Stimulated activated naive B cell treated with anti-CD40 and anti-IgM and Interleukin-4, amounts not matched to agents 10 μg/mL and 1 μg/mL and 100 μg/mL, for 72 hours (primary cell): ENCODE results near the gene PCDH9.
"Not testable (repeated sequence)": the region's sequence is repeated elsewhere in the genome, so short reads cannot be mapped to it uniquely, and the experiment has no call there.

ENCODE experiments used
- ATAC-seq, 2 donors: fragments of 150-1000 bp; cut with Tn5 transposase; replicated peaks; 2 replicates each; pipeline ENCODE4 v1.10.0; 2021; ENCODE audit warnings: moderate library complexity in 1 of 2
- DNase-seq: peaks from one replicate; pipeline ENCODE4 v3.0.0; 2021
- H3K27ac Mint-ChIP-seq: one replicate; pipeline ENCODE4 v1.8.0; 2022; ENCODE audit warnings: mild to moderate bottlenecking, mixed read lengths
- H3K27me3 Mint-ChIP-seq, 2 donors: one replicate each; pipeline ENCODE4 v1.8.0; 2022; ENCODE audit warnings: mixed read lengths in 2 of 2
- H3K36me3 Mint-ChIP-seq, 2 donors: one replicate each; pipeline ENCODE4 v1.8.0; 2022; ENCODE audit warnings: mixed read lengths in 2 of 2, mild to moderate bottlenecking in 1 of 2
- H3K4me1 Mint-ChIP-seq, 2 donors: one replicate each; pipeline ENCODE4 v1.8.0; 2022; ENCODE audit warnings: mixed read lengths in 2 of 2, mild to moderate bottlenecking in 1 of 2
- H3K4me3 Mint-ChIP-seq, 2 donors: one replicate each; pipeline ENCODE4 v1.8.0; 2022; ENCODE audit warnings: mild to moderate bottlenecking in 2 of 2, mixed read lengths in 2 of 2, moderate library complexity in 1 of 2
- H3K9me3 Mint-ChIP-seq, 2 donors: one replicate each; pipeline ENCODE4 v1.8.0; 2022; ENCODE audit warnings: mixed read lengths in 2 of 2, mild to moderate bottlenecking in 1 of 2

The PCDH9 gene

DNA sequence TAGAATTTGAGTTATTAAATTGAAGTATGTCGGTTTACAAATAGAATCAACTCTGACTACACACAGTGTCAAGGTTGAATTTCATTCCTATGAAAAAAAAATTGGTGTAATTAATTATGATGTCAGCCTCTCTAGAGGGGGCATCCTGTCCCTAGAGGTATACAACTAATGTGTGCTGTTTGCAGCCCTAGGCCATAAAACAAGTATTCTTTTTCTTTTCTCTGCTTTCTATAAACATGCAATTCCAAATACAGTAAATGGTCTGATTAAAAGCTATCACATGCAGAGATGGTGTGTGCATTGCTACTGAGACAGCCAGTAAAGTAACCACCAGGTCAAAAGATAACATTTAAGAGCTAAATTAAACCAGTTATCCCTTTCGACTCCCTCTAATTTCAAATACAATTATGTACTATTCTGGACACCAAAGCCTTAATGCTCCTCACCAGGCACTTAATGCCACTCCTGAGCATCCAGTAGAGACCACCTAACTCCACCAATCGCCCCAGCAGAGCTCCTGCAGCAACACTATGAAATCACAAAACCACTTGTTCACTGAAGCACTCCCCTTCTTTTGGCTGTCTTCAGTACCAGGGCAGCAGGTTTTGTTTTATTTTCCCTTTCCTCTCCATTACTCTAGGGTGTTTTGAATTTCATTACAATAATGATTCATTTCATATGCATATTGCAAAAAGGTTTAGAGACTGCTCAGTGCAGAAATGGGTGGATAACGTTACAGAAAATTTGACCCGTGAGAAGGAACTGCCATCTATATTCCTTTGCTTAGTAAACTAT is 426.9 kb downstream of the PCDH9 start:
- no peaks in the 10 kb centered on the region for H3K27me3 Mint-ChIP-seq
- no peaks in the 10 kb centered on the region for H3K9me3 Mint-ChIP-seq
- H3K4me3 Mint-ChIP-seq, result no peak overlapping the region
- no peak for ATAC-seq
- no peak for DNase-seq
- no peak overlapping the region for H3K27ac Mint-ChIP-seq
- H3K36me3 Mint-ChIP-seq, result no peaks in the 10 kb centered on the region
- H3K4me1 Mint-ChIP-seq, result no peaks in the 10 kb centered on the region

DNA sequence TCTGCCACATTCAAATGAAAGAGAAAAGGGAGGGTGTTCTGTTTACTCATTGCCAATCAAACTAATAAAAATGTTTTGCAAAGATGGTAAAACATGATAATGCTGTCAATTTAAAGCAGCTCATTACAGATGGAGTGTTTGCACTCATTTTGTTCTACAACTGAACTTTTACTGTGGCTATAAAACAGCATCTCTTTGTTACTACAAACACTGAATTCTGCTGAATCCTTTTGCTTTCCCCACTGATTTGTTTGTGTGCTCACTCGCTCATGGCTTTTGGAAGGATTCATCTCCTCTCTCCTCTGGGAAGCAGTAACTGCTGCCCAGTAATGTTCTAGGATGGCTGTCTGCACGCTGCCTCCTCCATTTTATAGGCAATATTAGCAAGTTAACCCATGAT is 434.5 kb downstream of the PCDH9 start:
- H3K4me1 Mint-ChIP-seq, result peaks cover 9 to 20% of the 10 kb centered on the region in 2 donors
- no peak for ATAC-seq
- H3K36me3 Mint-ChIP-seq, result no peaks in the 10 kb centered on the region
- DNase-seq, result no peak
- H3K27me3 Mint-ChIP-seq, result no peaks in the 10 kb centered on the region
- no peaks in the 10 kb centered on the region for H3K9me3 Mint-ChIP-seq
- no peak overlapping the region for H3K27ac Mint-ChIP-seq
- H3K4me3 Mint-ChIP-seq, result no peak overlapping the region

DNA sequence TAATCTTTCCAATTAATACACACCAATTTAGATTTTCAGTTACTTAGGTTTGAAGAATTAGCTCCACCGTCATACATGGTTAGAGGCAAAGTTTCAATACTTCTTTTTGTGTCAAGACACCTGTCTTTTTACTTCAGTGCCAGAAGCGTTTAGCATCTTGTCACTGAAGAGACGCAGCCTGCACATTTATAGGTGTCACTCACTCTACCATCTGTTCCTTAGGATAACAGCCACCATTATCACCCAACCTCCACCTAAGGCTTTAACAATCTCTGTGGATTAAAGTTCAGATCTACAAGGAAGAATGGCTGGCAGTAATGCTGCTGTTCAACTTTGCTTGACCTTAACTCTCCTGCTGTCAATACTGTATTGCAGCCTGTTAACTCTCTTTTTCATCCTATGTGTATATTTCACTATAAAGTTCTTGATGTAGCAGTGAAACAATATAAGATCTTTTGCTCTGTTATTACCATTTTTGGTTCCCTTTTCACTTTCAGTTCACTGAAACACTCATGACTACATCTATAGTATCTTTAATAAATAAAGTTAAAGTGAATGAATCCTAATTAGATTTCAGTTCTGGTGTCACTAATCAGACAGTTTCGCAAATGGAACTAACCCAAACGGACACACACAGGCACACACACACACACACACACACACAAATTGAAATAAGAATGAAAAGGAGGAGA is 435.6 kb downstream of the PCDH9 start:
- no peaks in the 10 kb centered on the region for H3K36me3 Mint-ChIP-seq
- H3K4me3 Mint-ChIP-seq, result peak overlapping the region; percentile 71 to 73
- H3K27ac Mint-ChIP-seq, result peak overlapping the region; percentile 83
- peaks cover 9 to 20% of the 10 kb centered on the region in 2 donors for H3K4me1 Mint-ChIP-seq
- DNase-seq, result no peak
- no peaks in the 10 kb centered on the region for H3K27me3 Mint-ChIP-seq
- H3K9me3 Mint-ChIP-seq, result no peaks in the 10 kb centered on the region
- peak; percentile 80 to 84 for ATAC-seq

DNA sequence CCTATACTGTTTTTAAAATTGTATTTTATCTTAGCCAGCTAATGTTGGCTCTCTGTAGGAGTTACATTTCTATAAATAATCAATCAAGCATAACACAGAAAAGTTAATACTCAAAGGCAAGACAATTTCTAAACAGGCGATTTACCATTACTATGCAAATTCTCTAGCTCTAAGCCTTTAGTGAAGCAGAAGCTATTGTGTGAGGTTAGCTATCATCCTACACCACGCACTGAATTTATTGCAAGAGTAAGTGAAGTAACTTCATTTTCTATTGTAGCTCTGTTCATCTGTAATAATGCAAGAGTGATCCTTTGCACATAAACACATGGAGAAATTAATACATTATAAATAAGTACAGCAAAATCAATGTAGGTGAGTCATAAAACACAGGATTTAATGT is 439.3 kb downstream of the PCDH9 start:
- H3K4me1 Mint-ChIP-seq, result peaks cover 9 to 20% of the 10 kb centered on the region in 2 donors
- no peak for ATAC-seq
- no peak overlapping the region for H3K4me3 Mint-ChIP-seq
- no peak for DNase-seq
- H3K9me3 Mint-ChIP-seq, result no peaks in the 10 kb centered on the region
- no peaks in the 10 kb centered on the region for H3K36me3 Mint-ChIP-seq
- no peak overlapping the region for H3K27ac Mint-ChIP-seq
- H3K27me3 Mint-ChIP-seq, result no peaks in the 10 kb centered on the region

DNA sequence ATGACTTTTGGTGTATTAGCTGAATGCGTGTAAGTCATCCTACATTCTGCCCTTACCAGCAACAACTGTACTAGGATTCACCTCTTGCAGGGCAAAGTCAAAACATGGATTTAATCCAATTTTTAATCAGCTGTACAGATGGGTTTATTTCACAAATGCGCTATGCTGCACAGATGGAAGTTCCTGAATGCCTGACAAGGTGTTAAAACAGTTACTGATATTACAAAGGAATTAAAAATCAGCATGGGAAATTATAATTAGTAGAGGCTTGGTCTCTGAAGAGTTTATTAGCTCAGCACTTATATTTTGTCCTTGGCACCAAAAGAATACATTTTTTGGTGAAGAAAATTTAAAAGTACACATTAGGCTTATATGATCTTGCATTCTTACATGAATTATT is 448.9 kb downstream of the PCDH9 start:
- ATAC-seq (no peak), DNase-seq (no peak)
- Mint-ChIP-seq H3K27ac (no peak overlapping the region), H3K27me3 (no peaks in the 10 kb centered on the region), H3K4me3 (no peak overlapping the region), H3K36me3 (no peaks in the 10 kb centered on the region), H3K9me3 (peaks cover 0 to 2% of the 10 kb centered on the region in 2 donors), H3K4me1 (no peaks in the 10 kb centered on the region)

DNA sequence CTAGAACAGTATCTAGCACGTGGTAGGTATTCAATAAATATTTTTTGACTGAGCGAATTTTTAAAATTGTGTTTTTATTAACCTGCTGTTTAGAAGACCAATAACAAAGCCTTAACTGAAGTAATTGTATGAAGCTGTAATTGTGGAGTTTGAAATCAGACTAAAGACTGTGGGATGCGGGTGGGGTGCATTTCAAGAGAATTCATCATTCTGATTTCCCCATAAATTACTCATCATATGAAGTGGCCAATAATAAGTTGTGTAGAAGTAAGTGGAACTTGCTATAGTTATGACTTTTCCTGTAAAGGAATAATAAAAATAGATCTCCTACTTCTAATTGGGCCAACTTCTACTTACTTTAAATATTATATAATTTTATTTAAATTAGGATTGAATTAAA is 449.3 kb downstream of the PCDH9 start:
- no peak for ATAC-seq
- H3K9me3 Mint-ChIP-seq, result peaks cover 0 to 2% of the 10 kb centered on the region in 2 donors

DNA sequence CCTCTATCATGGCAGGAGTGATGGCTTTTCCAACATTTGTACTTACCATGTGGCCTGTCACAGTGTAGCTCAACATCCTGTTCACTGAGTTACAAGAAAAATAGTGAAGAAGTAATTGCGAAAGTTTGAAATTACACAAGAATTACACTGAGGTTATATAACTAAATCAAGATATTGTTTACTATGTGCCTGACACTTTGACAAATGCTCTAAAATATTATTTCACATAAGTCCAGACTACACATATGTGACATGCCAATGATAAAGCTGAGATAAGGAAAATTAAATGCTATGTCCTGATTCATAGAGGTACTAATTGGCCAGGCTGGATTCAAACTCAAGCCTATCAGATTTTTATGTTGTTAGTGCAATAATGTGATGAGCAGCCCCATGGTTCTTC is 451.7 kb downstream of the PCDH9 start:
- Mint-ChIP-seq H3K27ac (no peak overlapping the region), H3K9me3 (peaks cover 0 to 2% of the 10 kb centered on the region in 2 donors), H3K36me3 (no peaks in the 10 kb centered on the region), H3K4me1 (no peaks in the 10 kb centered on the region), H3K4me3 (no peak overlapping the region), H3K27me3 (no peaks in the 10 kb centered on the region)
- ATAC-seq (no peak), DNase-seq (no peak)

More for the DNA sequence above, 449.3 kb downstream of the PCDH9 start:
- H3K36me3 Mint-ChIP-seq, result no peaks in the 10 kb centered on the region
- no peaks in the 10 kb centered on the region for H3K27me3 Mint-ChIP-seq
- H3K4me3 Mint-ChIP-seq, result no peak overlapping the region
- H3K27ac Mint-ChIP-seq, result no peak overlapping the region
- H3K4me1 Mint-ChIP-seq, result no peaks in the 10 kb centered on the region
- DNase-seq, result no peak

DNA sequence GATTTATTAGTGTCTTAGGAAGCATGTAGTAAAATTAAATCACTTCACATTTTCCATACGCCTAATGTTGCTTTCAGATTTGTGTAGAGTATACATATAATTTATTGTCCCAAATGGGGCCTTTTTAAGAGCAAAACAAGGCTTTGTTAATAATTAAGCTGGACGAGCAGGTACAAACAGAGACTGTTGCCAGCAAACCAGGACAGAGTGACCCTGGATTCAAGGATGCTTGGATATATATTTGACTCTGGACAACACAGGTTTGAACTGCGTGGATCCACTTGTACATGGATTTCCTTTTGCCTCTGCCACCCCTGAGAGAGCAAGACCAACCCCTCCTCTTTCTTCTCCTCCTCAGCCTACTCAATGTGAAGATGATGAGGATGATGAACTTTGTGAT is 454.9 kb downstream of the PCDH9 start:
- DNase-seq (no peak), ATAC-seq (no peak)
- Mint-ChIP-seq H3K36me3 (no peaks in the 10 kb centered on the region), H3K27me3 (no peaks in the 10 kb centered on the region), H3K27ac (no peak overlapping the region), H3K4me1 (peaks cover 0 to 1% of the 10 kb centered on the region in 2 donors), H3K4me3 (no peak overlapping the region), H3K9me3 (peaks cover 0 to 2% of the 10 kb centered on the region in 2 donors)

DNA sequence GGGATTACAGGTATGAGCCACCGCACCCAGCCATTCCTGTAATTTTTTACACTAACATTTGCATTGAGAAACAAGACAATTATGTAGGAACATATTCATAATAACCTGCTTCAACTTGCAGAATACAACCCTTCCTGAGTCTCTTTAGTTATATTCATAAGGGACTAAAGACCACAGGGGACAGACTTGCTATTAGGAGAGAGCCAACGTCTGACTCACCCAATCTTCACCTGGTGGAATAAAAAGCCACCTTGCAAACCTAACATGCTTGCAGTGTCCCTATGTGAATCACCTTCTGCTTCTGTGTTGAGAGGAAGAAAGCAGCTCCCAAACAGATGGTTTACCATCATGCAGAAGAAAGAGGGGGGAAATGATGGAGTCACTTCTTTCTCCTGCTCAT is 456.1 kb downstream of the PCDH9 start:
- no peak for ATAC-seq
- Mint-ChIP-seq H3K27me3 (no peaks in the 10 kb centered on the region), H3K4me3 (no peak overlapping the region), H3K36me3 (no peaks in the 10 kb centered on the region), H3K9me3 (peaks cover 0 to 2% of the 10 kb centered on the region in 2 donors), H3K27ac (no peak overlapping the region), H3K4me1 (peaks cover 0 to 1% of the 10 kb centered on the region in 2 donors)
- no peak for DNase-seq

DNA sequence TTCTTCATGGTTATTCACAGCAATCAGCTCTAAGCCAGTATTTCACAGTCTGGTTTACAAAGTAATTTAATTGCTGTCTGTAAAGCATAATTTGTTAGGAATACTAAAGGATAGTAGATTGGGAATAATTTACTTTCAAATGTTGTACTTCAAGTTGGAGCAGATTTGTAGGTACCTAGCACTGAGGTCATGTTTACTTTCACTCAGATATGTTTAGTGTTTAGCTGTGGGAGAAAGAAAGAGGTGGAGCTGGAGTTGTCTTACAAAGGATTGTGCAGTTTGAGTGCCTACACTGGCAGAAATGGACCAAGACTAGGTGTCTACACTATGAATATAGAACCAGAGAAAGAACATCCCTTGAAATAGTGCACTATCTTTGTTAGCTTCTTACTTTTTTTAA is 464.6 kb downstream of the PCDH9 start:
- Mint-ChIP-seq H3K27me3 (no peaks in the 10 kb centered on the region), H3K4me3 (no peak overlapping the region), H3K27ac (no peak overlapping the region), H3K4me1 (no peaks in the 10 kb centered on the region), H3K36me3 (peaks cover 4 to 7% of the 10 kb centered on the region in 2 donors), H3K9me3 (peaks cover 7 to 8% of the 10 kb centered on the region in 2 donors)
- no peak for ATAC-seq
- DNase-seq, result no peak

DNA sequence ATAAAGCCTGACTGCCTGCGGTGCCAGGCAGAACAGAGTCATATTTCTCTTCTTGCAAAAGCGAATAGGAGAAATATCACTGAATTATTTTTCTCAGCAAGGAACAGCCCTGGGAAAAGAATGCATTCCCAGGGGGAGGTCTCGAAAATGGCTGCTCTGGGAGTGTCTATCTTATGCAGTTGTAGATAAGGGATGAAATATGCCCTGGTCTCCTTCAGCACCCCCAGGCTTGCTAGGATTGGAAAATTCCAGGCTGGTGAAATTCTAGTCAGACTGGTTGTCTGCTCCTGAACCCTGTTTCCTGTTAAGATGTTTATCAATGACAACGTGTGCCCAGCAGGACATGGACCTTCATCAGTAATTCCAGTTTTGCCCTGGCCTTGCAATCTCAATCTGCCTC is 469.5 kb downstream of the PCDH9 start:
- not testable (repeated sequence) for H3K4me1 Mint-ChIP-seq, H3K27me3 Mint-ChIP-seq, ATAC-seq, H3K27ac Mint-ChIP-seq, H3K4me3 Mint-ChIP-seq, DNase-seq
- peaks cover 5 to 11% of the 10 kb centered on the region in 2 donors for H3K36me3 Mint-ChIP-seq
- H3K9me3 Mint-ChIP-seq, result peaks cover 12 to 23% of the 10 kb centered on the region in 2 donors

DNA sequence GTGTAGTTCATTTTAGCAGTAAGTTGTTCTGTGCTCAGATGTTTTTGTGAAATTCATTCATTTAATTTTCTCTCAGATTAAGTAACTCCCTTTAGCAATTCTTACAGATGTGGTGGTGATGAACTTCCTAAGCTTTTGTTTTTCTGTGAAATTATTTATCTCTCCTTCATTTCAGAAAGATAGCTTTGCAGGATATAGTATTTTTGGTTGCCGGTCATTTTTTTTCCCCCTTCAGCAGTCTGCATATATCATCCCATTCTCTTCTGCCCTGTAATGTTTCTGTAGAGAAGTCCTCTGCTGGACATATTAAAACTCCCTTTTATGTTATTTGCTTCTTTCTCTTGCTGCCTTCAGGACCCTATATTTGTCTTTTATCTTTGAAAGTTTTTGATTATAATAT is 470.2 kb downstream of the PCDH9 start:
- Mint-ChIP-seq H3K36me3 (peaks cover 4 to 11% of the 10 kb centered on the region in 2 donors), H3K27me3 (no peaks in the 10 kb centered on the region), H3K27ac (no peak overlapping the region), H3K4me1 (no peaks in the 10 kb centered on the region), H3K4me3 (no peak overlapping the region), H3K9me3 (peaks cover 12 to 23% of the 10 kb centered on the region in 2 donors)
- DNase-seq (no peak), ATAC-seq (no peak)

DNA sequence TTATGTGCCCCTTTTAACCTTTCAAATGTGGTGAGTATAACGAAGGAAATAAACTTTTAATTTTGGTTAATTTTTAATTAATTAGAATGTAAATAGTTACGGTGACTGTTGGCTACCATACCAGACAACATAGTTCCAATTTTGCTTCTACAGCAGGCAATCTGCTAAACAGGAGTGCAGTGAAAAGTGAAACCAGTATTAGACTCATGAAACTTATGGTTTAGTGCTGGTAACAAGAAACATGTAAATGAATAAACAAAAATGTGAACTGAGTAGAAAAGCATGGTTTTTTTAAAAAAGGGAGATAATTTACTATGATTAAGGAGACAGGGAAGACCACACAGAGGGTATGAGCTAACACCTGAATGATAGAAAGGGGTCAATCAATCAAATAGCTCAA is 478.4 kb downstream of the PCDH9 start:
- Mint-ChIP-seq H3K9me3 (peaks cover 0 to 5% of the 10 kb centered on the region in 2 donors), H3K4me3 (no peak overlapping the region), H3K27ac (no peak overlapping the region), H3K4me1 (peaks cover 5 to 6% of the 10 kb centered on the region in 2 donors), H3K36me3 (peaks cover 0 to 5% of the 10 kb centered on the region in 2 donors), H3K27me3 (no peaks in the 10 kb centered on the region)
- ATAC-seq (no peak), DNase-seq (no peak)

DNA sequence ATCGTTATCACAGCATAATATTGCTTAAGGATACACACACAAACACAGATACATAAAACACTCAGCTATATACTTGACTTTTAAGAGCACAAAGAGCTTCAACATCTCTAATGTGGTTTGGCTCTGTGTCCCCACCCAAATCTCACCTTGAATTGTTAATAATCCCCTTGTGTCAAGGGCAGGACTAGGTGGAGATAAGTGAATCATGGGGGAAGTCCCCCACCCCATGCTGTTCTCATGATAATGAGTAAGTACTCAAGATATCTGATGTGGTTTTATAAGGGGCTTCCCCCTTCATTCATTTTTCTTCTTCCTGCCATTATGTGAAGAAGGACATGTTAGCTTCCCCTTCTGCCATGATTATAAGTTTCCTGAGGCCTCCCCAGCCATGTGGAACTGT is 481.4 kb downstream of the PCDH9 start:
- Mint-ChIP-seq H3K27ac (peak overlapping the region; percentile 51), H3K36me3 (peaks cover 0 to 5% of the 10 kb centered on the region in 2 donors), H3K9me3 (peaks cover 0 to 5% of the 10 kb centered on the region in 2 donors), H3K4me3 (no peak overlapping the region), H3K4me1 (peaks cover 5 to 6% of the 10 kb centered on the region in 2 donors), H3K27me3 (no peaks in the 10 kb centered on the region)
- DNase-seq (peak; percentile 14), ATAC-seq (peak; percentile 78 to 88)

DNA sequence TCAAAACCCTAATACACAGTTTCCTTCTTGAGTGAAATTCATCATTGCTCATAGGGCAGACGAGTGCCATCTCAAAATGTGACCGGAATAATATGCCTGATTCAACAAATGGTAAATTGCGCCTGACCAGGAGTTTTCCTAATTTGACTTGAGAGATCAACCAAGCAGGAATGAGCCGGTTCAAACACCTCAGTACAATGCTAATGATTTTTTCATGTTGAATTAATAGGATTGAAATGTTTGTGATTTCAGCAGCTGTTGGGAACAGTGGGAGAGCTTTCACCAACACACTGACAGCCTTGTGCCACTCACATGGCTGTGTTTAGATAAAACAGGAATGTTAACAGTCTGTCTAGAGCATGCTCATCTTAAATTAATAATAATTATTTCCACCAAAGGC is 484.8 kb downstream of the PCDH9 start:
- no peak for ATAC-seq
- Mint-ChIP-seq H3K27me3 (no peaks in the 10 kb centered on the region), H3K27ac (no peak overlapping the region), H3K4me1 (peaks cover 0 to 3% of the 10 kb centered on the region in 2 donors), H3K36me3 (peaks cover 0 to 5% of the 10 kb centered on the region in 2 donors), H3K9me3 (peaks cover 0 to 5% of the 10 kb centered on the region in 2 donors), H3K4me3 (no peak overlapping the region)
- no peak for DNase-seq
